ENCODE results near the gene BCAN.

DNA sequence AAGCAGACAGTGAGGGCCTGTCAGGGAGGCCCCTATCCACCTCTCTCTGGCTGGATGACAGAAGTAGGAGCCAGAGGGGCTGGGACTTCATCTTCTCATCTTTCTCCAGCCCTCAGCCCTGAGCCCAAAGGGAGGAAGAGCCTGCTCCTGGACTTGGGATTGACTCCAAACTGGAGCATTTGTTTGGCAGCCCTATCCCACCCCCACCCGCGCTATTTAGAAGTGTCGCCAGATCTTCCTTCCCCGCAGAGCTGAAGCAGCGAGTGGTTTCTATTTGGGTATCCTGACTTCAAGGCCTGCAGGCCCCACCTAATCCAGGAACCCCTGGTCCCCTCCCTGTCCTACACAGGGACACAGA, 25.7 kb downstream of the BCAN start:
- TF ChIP-seq POLR2A (IDR thresholded peaks at IDR 0.05) = no peak
- TF ChIP-seq, protein P1, sequence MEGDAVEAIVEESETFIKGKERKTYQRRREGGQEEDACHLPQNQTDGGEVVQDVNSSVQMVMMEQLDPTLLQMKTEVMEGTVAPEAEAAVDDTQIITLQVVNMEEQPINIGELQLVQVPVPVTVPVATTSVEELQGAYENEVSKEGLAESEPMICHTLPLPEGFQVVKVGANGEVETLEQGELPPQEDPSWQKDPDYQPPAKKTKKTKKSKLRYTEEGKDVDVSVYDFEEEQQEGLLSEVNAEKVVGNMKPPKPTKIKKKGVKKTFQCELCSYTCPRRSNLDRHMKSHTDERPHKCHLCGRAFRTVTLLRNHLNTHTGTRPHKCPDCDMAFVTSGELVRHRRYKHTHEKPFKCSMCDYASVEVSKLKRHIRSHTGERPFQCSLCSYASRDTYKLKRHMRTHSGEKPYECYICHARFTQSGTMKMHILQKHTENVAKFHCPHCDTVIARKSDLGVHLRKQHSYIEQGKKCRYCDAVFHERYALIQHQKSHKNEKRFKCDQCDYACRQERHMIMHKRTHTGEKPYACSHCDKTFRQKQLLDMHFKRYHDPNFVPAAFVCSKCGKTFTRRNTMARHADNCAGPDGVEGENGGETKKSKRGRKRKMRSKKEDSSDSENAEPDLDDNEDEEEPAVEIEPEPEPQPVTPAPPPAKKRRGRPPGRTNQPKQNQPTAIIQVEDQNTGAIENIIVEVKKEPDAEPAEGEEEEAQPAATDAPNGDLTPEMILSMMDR (IDR thresholded peaks at IDR 0.05) = no peak
